NOMO-1 treated with DMSO at 0.1 percent for 48 hours (cell line): ENCODE results near the gene MTERF1.

Source experiments
- DNase-seq: peaks from one replicate; lab custom pipeline; 2025; ENCODE audit not compliant: unreplicated experiment; lab: John Stamatoyannopoulos, UW

The MTERF1 gene

GRCh38 chr7:91835826-91836368 lies 44.6 kb downstream of the MTERF1 start:
- peak; percentile 42 for DNase-seq

DNA sequence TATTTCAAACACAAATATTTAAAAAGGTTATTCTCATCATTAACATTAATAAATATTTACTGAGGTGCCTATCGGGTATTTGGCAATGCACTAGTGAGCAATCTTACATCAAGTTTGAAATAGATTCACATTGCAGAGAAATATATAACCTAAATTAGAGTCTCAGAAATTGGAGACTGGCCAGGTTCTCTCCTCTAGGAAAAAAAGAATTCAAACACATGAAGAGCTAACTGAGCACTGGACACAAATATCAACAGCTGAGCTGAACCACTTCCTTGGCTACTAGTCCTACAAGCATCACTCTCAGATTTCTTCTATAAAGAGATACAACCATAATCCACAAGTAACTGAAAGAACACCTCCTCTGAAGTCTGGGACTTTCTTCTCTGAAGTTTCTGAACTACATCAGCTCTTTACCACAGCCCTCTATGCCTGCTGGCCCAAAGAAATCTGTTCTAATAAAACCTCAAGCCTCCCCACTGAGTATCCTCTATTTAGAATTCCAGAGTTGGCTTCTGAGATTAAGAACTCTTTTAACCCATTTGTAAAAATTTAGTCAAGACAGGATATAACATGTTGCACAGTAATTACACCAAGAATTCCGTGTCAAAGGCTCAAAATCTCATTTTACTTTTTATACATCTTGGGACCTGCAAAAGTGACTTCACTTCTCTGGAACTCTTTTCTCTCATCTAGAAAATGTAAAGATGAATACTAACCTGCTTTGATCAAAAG lies 45.2 kb downstream of the MTERF1 start:
- no peak for DNase-seq

- no peak for DNase-seq
These were observed 47.9 kb downstream of the MTERF1 start for GRCh38 chr7:91832493-91833045.

DNA sequence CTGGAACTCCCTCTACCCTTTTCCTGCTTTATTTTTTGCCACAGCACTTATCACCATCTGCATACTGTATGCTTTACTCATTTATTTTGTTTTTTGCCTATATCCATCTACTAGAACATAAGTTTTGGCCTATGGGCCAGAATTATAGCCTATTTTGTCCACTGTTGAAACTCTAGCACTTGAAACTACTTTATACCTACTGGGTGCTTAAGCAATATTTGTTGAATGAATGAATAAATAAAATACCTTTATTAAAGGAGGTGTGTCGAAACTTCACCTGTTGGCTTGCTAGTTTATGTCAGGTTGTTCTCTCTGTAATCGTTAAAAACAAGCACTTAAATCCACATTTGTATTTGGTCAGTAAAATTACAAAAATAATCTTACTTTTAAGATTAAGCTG lies 53.3 kb downstream of the MTERF1 start:
- DNase-seq, result no peak

GRCh38 chr7:91826377-91826776 lies 54.1 kb downstream of the MTERF1 start:
- DNase-seq, result no peak

- no peak for DNase-seq
These were observed 56.3 kb downstream of the MTERF1 start for GRCh38 chr7:91824201-91824600.
